Measurements from ENCODE around the gene CHD2. TPM values are rescaled to one million over a fixed set of nuclear protein-coding genes. Genes with fewer than 3 reads are reported as not detected.
A peak's percentile ranks its signal among the peaks of the same experiment; 100 is the strongest.

CHD2 gene
- total RNA-seq, 1 donor from 2014 or later = 93.4 TPM

DNA sequence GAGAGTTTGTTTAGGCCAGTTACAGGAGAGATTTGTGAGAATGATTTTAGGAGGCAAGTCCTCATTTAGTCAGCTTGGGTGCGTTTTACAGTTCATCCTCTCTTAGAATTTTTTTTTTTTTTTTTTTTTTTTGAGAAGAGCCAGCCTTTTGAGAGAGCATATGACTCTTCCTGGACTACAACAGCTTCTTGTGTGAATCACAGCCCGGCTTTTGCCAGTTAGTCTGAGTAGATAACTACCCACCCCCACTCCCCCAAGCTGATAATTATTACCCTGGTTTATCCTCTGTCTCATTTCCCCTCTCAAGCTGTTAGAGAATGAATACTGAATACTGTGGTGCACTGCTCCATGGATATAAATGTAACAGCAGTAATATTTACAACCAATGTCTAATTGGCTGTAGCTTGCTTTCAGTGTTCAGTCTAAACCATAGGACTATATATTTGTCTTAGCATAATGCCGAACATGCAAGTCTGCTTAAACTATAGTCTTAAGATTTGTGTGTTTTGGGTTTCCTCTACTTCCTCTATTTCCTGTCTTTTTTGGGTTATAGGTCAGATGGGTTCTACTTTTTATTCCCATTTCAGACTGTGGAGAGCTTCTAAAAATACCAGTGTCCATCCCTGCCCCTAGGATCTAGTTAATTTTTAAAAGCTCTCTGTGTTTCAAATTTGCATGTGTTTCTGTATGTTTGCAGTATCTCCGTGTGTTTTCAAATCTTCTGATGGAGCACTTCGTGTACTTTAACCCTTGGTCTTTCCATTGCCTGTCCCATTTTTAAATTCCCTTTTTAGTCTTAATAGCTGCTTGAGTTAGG lies 8.0 kb downstream of the CHD2 start:
- H3K27ac Mint-ChIP-seq (ENCODE audit: unreplicated experiment) = peak overlapping the region; percentile 38
- peak overlapping the region; percentile 95 for H3K4me3 Mint-ChIP-seq
- peaks cover 12% of the 10 kb centered on the region for H3K27me3 Mint-ChIP-seq (ENCODE audit: low read depth)

DNA sequence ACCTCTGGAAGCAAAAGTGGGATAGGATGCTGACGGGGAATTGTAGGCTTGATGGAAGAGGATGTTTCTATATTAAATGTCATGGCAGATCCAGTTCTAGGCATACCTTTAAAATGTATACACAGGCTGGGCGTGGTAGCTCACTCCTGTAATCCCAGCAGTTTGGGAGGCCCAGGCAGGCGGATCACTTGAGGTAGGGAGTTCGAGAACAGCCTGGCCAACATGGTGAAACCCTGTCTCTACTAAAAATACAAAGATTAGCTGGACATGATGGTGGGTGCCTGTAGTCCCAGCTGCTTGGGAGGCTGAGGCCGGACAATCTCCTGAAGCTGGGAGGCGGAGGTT lies 8.6 kb downstream of the CHD2 start:
- Mint-ChIP-seq H3K36me3 (ENCODE audit: low read depth) (peaks cover 10% of the 10 kb centered on the region), H3K27me3 (ENCODE audit: low read depth) (peaks cover 10% of the 10 kb centered on the region)

More for the DNA sequence above, 8.0 kb downstream of the CHD2 start:
- Mint-ChIP-seq H3K4me1 (peaks cover 85% of the 10 kb centered on the region), H3K9me3 (no peaks in the 10 kb centered on the region), H3K36me3 (ENCODE audit: low read depth) (peaks cover 12% of the 10 kb centered on the region)
- DNase-seq (ENCODE audit: low read depth, low spot score) = no peak
- TF ChIP-seq, protein P1, sequence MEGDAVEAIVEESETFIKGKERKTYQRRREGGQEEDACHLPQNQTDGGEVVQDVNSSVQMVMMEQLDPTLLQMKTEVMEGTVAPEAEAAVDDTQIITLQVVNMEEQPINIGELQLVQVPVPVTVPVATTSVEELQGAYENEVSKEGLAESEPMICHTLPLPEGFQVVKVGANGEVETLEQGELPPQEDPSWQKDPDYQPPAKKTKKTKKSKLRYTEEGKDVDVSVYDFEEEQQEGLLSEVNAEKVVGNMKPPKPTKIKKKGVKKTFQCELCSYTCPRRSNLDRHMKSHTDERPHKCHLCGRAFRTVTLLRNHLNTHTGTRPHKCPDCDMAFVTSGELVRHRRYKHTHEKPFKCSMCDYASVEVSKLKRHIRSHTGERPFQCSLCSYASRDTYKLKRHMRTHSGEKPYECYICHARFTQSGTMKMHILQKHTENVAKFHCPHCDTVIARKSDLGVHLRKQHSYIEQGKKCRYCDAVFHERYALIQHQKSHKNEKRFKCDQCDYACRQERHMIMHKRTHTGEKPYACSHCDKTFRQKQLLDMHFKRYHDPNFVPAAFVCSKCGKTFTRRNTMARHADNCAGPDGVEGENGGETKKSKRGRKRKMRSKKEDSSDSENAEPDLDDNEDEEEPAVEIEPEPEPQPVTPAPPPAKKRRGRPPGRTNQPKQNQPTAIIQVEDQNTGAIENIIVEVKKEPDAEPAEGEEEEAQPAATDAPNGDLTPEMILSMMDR (conservative IDR thresholded peaks at IDR 0.05) = no peak

DNA sequence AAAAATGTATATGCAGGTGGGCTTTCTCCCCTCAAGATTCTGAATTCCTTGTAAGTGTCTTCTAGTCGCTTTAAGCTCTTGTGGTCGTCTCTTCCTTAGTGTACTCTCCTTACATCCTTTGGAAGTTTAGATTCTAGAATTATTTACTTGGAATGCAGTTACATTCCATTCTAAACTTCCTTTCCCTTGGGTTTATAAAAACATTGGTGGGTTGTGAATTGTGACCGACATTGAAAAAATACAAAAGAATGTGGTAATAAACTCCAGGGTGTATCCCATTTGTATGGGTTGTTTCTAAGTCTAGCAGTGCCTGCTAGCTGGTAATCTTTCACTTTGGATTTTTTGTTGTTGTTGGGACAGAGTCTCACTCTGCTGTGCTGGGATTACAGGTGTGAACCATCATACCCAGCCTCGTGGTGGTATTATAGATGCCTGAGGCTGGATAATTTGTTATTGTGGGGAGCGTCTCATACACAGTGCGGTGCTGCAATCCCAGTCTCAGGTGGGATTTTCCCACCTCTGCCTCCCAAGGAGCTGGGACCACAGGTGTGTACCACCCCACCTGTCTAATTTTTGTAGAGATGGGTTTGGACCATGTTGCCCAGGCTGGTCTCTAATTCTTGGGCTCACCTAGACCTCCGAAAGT lies 9.1 kb downstream of the CHD2 start:
- H3K4me3 Mint-ChIP-seq = peak overlapping the region; percentile 39

More for the DNA sequence above, 8.6 kb downstream of the CHD2 start:
- Mint-ChIP-seq H3K9me3 (no peaks in the 10 kb centered on the region), H3K4me3 (peak overlapping the region; percentile 95), H3K4me1 (peaks cover 87% of the 10 kb centered on the region), H3K27ac (ENCODE audit: unreplicated experiment) (no peak overlapping the region)
- DNase-seq (ENCODE audit: low read depth, low spot score) = no peak
- TF ChIP-seq, protein P1 (conservative IDR thresholded peaks at IDR 0.05) = no peak

DNA sequence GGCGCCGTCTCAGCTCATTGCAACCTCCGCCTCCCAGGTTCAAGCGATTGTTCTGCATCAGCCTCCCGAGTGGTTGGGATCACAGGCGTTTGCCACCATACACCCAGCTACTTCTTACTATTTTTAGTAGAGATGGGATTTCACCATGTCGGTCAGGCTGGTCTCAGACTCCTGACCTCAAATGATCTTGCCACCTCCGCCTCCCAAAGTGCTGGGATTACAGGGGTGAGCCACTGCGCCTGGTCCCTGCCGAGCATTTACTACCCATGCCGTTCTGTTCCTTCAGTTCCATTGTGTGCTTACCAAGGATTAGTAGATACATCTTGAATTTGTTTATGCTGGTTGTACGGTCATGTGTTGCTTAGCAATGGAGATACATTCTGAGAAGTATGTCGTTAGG lies 10.3 kb downstream of the CHD2 start:
- Mint-ChIP-seq H3K9me3 (no peaks in the 10 kb centered on the region), H3K27me3 (ENCODE audit: low read depth) (no peaks in the 10 kb centered on the region), H3K27ac (ENCODE audit: unreplicated experiment) (no peak overlapping the region), H3K4me1 (peaks cover 84% of the 10 kb centered on the region), H3K4me3 (peak overlapping the region; percentile 35), H3K36me3 (ENCODE audit: low read depth) (peaks cover 8% of the 10 kb centered on the region)
- DNase-seq (ENCODE audit: low read depth, low spot score) = no peak
- TF ChIP-seq, protein P1 (conservative IDR thresholded peaks at IDR 0.05) = no peak

More for the DNA sequence above, 9.1 kb downstream of the CHD2 start:
- Mint-ChIP-seq H3K36me3 (ENCODE audit: low read depth) (peaks cover 6% of the 10 kb centered on the region), H3K9me3 (no peaks in the 10 kb centered on the region), H3K27me3 (ENCODE audit: low read depth) (peaks cover 5% of the 10 kb centered on the region), H3K4me1 (peaks cover 87% of the 10 kb centered on the region), H3K27ac (ENCODE audit: unreplicated experiment) (no peak overlapping the region)
- TF ChIP-seq, protein P1 (conservative IDR thresholded peaks at IDR 0.05) = no peak
- DNase-seq (ENCODE audit: low read depth, low spot score) = no peak

DNA sequence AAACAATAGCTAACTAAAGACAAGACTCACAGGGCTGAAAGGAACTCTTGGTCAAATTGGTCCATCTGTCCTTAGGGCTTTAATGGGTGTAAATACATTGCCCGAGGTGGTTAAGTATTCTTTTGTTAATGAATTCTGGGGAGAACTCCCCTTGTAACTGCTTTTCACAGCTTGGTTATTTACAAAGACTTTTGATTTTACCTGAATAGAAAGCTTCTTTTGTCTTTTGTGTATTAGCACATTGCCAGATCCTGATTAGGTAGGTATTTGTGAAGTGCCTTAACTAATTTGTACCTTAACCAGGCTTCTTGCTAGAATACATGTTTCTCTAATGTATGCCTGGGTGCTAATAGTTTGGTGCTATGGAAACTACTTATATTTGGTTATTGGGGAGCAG lies 14.0 kb downstream of the CHD2 start:
- peaks cover 68% of the 10 kb centered on the region for H3K4me1 Mint-ChIP-seq
- H3K36me3 Mint-ChIP-seq (ENCODE audit: low read depth) = peaks cover 17% of the 10 kb centered on the region
- peak overlapping the region; percentile 38 for H3K27ac Mint-ChIP-seq (ENCODE audit: unreplicated experiment)
- H3K4me3 Mint-ChIP-seq = peak overlapping the region; percentile 44
- H3K9me3 Mint-ChIP-seq = peaks cover 2% of the 10 kb centered on the region
- peaks cover 3% of the 10 kb centered on the region for H3K27me3 Mint-ChIP-seq (ENCODE audit: low read depth)
- DNase-seq (ENCODE audit: low read depth, low spot score) = no peak
- TF ChIP-seq, protein P1 (conservative IDR thresholded peaks at IDR 0.05) = no peak

All from neural crest cell (in vitro differentiated cells).